Measurements from ENCODE around the gene EFNB3.

GRCh38 chr17:7744416-7744815 is 39.4 kb downstream of the EFNB3 start:
- no peak for TF ChIP-seq CTCF (tag by site-specific recombination; IDR thresholded peaks at IDR 0.05)
- no peak for TF ChIP-seq ZNF777 (tag by site-specific recombination; IDR thresholded peaks at IDR 0.05; ENCODE audit: borderline replicate concordance)
- TF ChIP-seq REST (tag by site-specific recombination; IDR thresholded peaks at IDR 0.05): no peak
- TF ChIP-seq ZSCAN18 (tag by site-specific recombination; IDR thresholded peaks at IDR 0.05): no peak
- TF ChIP-seq ZBTB20 (tag by site-specific recombination; IDR thresholded peaks at IDR 0.05): no peak
- no peak for TF ChIP-seq ZNF391 (tag by site-specific recombination; IDR thresholded peaks at IDR 0.05; ENCODE audit: borderline replicate concordance, low read depth)
- no peak for TF ChIP-seq YY1 (tag by site-specific recombination; IDR thresholded peaks at IDR 0.05)
- no peak for TF ChIP-seq KLF17 (tag by site-specific recombination; IDR thresholded peaks at IDR 0.05)

All from HEK293 (cell line).